Measurements from ENCODE around the gene IPO13. TPM values are rescaled to one million over a fixed set of nuclear protein-coding genes. Genes with fewer than 3 reads are reported as not detected.

IPO13 gene
- total RNA-seq, 1 donor from 2014 or later: 31.4 TPM

- intact Hi-C loops (cut with micrococcal nuclease): loop anchor here (2.0 to 10.0 kb wide), 7 partner anchors 266 to 1738 kb away; partner anchors contain the start of genes C1orf50, CDC20, DMAP1 and GPBP1L1
Observed at GRCh38 chr1:43947061-43947873, 517 bp downstream of the IPO13 start.

GRCh38 chr1:43947874-43948437, 1.2 kb downstream of the IPO13 start:
- intact Hi-C loops (cut with micrococcal nuclease): loop anchor here (2.0 to 10.0 kb wide), 7 partner anchors 265 to 1737 kb away; partner anchors contain the start of genes C1orf50, CDC20, DMAP1 and GPBP1L1

- intact Hi-C loops (cut with micrococcal nuclease): loop anchor here (10.0 kb wide), 3 partner anchors 1025 to 1735 kb away; partner anchors contain the start of genes C1orf50, GPBP1L1, P3H1 and TMEM69
Observed at GRCh38 chr1:43949678-43950077, 2.9 kb downstream of the IPO13 start.

DNA sequence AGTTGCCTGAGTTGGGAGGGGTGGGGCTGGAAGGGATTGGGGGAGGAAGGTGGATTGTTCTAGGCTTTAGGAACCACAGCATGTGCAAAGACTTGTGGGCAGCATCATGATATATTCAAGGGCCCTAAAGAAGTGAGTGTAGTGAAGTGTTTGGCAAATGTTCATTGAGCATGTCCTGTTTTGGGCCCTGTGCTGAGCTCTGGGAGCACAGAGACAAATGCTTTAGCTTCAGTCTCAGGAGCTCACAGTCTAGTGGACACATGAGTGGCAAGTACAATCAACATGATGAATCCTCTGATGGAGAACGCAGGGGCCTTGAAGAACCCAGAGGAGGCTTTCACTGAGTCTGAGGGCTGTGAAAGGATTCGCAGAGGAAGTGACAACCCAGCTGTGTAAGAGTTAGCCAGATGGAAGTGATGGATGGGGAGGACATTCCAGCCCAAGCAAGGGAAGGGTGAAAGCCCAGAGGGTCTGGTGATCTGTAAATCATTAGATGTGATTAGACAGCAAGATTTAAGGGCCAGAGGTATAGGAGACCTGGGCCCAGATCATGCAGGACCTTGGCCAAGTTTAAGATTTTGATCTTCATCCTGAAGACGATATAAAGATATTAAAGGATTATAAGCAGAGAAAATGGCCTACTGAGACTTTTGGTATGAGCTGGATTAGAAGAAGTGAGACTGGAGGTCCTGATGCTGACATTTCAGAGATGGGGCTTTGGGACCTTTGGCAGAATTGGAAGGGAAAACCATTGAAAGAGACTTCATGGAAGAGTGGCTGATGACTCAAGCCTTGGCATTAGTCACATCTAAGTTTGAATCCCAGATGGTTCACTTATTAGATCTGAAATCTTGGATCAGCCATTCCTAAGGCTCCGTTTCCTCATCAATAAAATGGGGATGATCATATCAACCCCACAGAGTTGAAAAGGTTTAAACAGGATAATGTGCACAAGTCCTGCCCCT, 4.6 kb downstream of the IPO13 start:
- intact Hi-C loops (cut with micrococcal nuclease): no loop called here

DNA sequence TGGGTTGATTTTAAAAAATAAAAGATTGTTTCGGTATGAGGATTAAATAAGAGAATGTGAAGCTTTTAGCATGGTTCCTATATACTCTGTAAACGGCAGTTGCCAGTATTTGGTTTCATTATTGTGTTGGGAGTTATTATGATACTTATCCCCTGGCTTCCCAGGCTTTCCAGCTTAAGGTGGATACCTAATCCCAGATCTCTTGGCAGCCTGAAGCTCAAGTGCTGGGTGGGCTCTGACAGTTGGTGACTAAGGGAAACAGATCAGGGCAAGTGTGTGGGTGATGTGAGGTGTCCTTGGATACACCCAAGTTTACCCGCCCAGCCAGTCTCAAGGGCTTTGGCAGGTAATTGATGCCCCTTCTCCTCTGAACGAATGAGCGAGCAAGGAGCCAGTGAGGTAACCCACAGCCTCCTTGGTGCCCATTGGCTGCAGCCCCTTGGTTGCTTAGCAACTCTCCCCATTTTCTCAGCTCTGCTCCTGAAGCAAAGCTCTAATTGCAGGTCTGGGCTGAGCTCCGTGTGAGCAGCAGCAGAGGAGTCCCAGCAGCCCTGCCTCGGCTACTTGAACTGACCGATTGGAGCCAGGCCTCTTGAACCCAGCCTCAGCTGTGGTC, 6.1 kb downstream of the IPO13 start:
- intact Hi-C loops (cut with micrococcal nuclease): no loop called here

DNA sequence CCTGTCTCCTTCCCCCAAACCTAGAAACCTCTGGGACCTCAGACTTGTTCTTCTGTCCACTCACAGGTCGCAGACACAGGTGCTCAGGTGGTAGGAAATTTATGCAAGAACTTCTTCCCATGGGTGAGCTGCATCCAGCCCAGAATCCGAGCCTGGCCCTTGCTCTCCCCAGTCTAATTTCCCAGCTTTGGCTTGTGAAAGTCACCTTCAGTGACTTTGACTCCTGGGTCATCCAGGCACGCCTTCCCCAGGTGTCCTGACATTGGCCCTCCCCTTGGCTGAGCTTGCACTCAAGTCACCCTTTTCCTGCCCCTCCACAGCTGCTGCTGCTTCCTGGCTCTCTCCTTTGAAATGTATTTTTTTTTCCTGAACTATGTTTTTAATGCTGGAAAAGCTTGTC, 6.6 kb downstream of the IPO13 start:
- intact Hi-C loops (cut with micrococcal nuclease): no loop called here

GRCh38 chr1:43954036-43954435, 7.3 kb downstream of the IPO13 start:
- intact Hi-C loops (cut with micrococcal nuclease): no loop called here

GRCh38 chr1:43956234-43956633, 9.5 kb downstream of the IPO13 start:
- intact Hi-C loops (cut with micrococcal nuclease): no loop called here

GRCh38 chr1:43957407-43958040, 10.8 kb downstream of the IPO13 start:
- intact Hi-C loops (cut with micrococcal nuclease): no loop called here

DNA sequence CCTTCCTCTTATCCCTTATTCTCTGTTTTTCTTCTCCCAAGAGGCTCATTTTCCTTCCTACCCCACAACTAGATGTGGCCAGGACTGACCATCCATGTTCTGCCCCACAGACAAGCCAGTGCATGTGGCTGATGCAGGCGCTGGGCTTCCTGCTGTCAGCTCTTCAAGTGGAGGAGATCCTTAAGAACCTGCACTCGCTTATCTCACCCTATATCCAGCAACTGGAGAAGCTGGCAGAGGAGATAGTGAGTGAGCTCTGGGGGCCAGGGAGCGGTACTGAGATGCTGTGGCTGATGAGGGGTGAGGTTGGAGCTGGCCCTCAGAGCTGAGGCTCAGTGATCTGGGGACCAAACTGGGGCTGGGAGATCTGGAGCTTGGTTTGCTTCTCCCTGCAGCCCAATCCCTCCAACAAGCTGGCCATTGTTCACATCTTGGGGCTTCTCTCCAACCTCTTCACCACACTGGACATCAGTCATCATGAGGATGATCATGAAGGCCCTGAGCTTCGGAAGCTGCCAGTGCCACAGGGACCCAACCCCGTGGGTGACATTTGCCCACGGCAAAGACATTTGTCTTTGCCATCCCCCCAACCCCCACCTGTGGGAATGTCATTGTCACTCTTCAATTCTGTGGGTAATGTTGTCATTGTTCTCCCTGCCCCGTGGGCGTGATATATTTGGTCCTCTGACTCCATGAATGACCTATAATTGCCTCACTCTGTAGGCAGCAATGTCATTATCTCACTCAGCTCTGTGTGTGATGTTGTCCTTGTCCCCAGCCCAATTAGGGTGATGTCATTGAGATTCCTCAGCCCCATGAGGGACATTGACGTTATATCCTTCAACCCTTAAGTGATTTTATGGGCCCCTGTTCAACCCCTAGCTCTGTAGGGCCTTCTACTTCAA, 11.9 kb downstream of the IPO13 start:
- intact Hi-C loops (cut with micrococcal nuclease): no loop called here

DNA sequence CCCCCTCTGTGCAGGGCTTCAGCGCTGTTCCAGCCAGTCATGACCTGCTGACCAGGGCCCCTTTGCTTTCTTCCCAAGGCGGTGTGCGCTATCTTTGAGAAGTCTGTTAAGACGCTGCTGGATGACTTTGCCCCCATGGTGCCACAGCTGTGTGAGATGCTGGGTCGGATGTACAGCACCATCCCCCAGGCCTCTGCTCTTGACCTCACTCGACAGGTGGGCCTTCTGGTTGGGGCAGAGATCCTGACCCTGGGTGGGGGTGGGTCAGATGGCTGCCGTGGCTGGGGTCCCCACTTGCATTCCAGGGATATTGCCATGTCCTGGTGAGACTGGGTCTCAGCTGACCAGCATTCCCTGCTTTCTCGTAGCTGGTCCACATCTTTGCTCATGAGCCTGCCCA, 14.0 kb downstream of the IPO13 start:
- intact Hi-C loops (cut with micrococcal nuclease): no loop called here

DNA sequence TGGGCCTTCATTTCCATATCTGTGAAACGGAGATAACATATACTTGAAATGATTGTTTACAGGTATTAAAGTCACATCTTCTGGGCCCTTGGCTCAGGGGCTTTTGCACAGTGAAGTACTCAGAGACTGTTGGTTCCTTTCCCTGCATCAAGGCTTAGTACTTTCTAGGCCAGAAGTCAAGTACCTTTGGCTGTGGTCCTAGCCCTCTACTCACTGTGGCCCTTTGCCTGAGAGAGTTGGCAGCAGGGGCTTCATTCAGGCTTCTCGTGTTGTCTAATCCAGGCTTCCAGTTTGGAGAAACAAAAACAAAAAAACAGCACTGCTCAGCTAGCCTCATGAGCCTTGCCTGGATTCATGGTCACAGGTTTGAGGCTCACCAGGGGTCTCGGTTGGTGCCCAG, 14.9 kb downstream of the IPO13 start:
- intact Hi-C loops (cut with micrococcal nuclease): no loop called here

GRCh38 chr1:43962324-43962723, 15.6 kb downstream of the IPO13 start:
- intact Hi-C loops (cut with micrococcal nuclease): no loop called here

DNA sequence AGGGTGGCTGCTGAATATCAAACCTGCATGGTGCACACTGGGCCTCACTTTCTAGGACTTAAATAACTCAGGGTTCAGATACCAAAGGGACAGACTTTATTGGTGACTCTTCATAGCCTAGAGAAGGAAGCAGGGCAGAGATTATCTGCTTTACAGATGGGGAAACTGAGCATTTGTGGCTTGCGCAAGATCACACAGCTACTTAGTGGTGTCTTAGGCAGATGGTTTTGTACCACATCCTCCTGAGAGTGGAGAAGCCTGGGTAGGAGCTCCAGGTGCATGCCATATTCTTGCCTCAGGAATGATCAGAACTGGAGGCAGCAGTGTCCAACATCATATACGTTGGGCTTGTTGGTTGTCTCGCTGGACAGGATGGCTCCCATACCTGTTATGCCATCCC, 16.3 kb downstream of the IPO13 start:
- intact Hi-C loops (cut with micrococcal nuclease): no loop called here

DNA sequence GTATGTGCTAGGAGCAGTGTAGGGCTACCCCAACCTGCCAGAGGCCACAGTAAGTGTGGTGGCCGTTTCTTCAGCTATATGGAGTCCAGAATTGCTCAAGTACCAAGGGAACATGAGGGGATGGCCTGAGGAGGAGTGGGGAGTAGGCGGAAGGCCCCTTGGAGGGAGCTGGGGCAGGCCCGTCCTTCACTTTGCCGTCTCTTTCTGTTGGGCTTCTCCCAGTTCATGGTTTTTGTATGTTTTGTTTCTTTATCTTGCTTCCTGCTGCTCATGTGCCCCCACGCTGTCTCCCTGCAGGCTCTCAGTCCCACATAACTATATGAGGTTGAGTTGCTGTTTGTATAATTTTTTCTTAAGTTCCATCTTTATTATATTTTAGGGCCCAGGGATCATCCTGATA, 17.1 kb downstream of the IPO13 start:
- intact Hi-C loops (cut with micrococcal nuclease): no loop called here

DNA sequence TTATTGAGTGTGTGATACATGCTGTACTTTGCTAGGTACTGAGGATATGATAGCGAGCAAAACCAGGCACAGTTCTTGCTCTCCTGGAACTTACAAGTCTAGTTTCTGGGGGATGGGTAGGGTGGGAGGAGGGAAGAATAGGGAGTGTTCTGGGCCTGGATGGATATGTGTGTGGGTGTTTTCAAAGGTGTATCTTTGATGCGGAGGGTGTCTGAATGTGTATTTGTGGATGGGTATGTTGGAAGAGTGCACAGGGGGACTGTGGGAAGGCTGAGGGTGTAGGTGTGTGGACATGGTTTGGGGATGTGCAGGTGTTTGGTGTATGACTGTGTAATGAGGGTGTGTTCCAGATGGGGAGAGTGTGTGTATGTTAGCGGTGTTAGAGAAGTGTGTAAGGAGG, 18.6 kb downstream of the IPO13 start:
- intact Hi-C loops (cut with micrococcal nuclease): no loop called here

GRCh38 chr1:43968348-43968948, 21.7 kb downstream of the IPO13 start:
- intact Hi-C loops (cut with micrococcal nuclease): loop anchor here (2.0 kb wide), 1 partner anchor 610 kb away; the partner anchor contains the start of gene CDC20

DNA sequence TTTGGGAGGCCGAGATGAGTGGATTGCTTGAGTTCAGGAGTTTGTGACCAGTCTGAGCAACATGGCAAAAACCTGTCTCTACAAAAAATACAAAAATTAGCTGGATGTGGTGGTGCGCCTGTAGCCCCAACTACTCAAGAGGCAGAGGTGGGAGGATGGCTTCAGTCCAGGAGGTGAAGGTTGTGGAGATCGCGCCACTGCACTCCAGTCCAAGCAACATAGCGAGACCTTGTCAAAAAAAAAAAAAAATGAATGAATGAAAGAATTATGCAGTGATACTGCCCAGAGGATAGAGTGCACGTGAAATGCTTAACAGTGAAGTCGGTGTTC, 22.6 kb downstream of the IPO13 start:
- intact Hi-C loops (cut with micrococcal nuclease): loop anchor here (1.0 to 2.0 kb wide), 5 partner anchors 23 to 611 kb away; partner anchors contain the start of genes CDC20, ERI3, IPO13 and KDM4A
